NCI-H2171 treated with DMSO at 0.1 percent for 48 hours (cell line): Measurements from ENCODE around the gene EFNA5.

Experiments used
- DNase-seq: peaks from one replicate; lab custom pipeline; 2025; lab: John Stamatoyannopoulos, UW

Gene EFNA5

GRCh38 chr5:107484281-107484680, 186.5 kb downstream of the EFNA5 start:
- DNase-seq = peak; percentile 26

GRCh38 chr5:107483231-107484024, 187.3 kb downstream of the EFNA5 start:
- peak; percentile 82 for DNase-seq

GRCh38 chr5:107478068-107478641, 192.6 kb downstream of the EFNA5 start:
- DNase-seq = no peak

GRCh38 chr5:107477492-107477891, 193.2 kb downstream of the EFNA5 start:
- no peak for DNase-seq

DNA sequence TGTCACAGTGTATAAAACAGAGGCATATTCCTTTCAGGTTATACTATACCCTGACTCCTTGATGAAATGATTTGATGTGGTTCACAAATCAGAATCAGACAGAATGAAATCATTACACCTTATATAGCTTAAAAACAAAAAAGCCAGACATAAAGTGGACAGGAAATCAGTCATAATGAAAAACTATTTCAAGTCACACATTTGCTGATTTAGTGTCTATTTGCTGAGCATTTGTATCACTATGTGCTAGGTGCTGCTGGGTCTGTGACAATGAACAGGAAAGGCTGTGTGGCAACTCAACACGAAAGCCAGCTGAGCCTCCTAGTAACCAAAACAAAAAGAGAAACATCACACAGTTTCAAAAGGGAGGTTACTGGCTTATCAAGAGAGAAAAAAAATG, 194.0 kb downstream of the EFNA5 start:
- DNase-seq = no peak

- no peak for DNase-seq
These were observed 195.8 kb downstream of the EFNA5 start for GRCh38 chr5:107474716-107475489.

DNA sequence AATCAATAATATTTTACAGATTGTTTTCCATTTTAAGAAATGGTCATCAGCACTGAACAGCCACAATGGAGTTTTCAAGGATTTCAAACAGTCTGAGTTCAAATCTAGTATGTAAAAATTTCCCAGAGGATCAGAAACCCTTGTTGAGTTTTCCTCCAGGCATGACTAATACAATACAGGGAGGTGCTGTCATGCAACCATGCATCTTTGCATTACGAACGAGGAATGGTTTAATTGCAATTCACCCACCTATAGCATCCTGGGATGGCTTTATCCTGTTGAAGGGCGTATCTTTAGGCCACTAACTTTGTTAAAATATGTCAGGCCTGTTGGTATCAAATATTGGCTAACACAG, 196.4 kb downstream of the EFNA5 start:
- DNase-seq = no peak

GRCh38 chr5:107472620-107473064, 198.1 kb downstream of the EFNA5 start:
- DNase-seq = peak; percentile 81

DNA sequence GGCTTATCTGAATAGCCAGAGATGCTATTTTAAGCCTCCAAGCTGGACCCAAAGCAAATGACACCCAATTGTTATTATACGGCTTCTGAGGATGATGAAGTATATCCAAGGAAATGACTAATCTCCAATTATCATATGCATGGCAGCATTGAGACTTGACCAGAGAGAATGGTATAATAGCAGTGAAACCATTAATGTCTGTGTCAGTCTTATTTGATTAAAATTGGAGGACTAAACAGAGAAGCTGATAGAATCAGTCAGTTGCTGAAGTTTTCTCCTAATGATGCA, 200.5 kb downstream of the EFNA5 start:
- DNase-seq = no peak

- DNase-seq = peak; percentile 47
These were observed 201.0 kb downstream of the EFNA5 start for GRCh38 chr5:107469485-107470294.

GRCh38 chr5:107469064-107469463, 201.7 kb downstream of the EFNA5 start:
- no peak for DNase-seq

GRCh38 chr5:107468276-107468675, 202.5 kb downstream of the EFNA5 start:
- no peak for DNase-seq

DNA sequence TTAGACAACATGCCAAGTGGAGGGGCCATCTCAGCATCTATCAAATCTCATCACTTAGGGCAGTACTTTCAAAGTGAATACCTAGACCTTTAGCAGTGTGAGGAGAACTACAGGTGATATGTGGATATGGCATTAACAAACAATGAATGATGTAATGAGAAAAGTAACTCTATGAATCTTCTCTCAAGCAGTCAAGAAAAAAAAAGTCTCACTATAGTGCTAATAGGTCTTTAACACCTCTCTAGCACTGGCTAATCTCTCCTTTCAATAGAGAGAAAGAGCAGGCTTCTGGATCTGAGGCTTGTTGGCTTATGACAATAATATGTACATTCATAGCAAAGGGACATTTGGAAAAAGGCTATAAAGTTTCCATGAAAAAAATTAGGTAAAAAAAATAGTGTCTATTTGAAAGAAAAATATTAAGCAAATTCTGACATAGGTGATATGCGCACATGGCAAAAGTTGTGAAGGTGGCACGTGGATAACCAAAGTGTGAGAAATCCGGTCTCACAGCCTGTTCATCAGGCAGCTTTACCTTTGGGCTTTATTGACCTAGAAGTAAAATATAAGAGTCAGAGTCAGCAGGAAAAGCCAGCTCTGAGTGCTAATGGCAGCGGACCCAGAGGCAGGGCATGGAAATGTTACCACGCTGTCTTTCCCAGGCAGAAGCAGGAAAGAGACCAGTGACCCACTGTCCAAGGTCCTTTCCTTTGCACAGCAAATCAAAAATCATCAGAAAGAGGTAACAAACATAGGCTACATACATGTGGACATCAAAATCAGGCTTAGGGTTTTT, 203.4 kb downstream of the EFNA5 start:
- no peak for DNase-seq

DNA sequence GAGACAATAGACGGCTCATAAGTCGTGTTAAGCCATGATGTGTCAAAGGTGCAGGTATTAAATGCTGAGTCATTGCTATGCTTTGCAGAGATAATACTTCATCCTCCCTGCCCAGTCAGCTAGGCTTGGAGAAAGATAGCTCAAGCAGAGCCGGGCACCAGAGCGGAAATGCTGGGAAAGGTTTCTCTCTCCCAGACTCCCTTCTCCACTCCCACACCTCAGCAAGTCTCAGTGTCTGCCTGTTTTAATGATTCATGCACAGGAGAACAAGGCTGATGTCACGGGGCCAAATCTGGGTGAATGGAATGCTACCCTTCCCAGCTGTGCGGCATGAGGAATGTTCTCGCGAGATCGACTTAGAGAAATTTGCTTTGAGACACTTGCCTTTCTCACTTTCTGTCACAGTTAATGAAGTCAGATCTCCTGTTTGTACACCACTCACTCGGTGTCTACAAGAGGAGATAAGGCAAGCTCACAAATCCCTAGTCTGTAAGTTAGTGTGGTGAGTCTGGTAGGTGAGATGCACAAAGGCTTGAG, 204.4 kb downstream of the EFNA5 start:
- no peak for DNase-seq

DNA sequence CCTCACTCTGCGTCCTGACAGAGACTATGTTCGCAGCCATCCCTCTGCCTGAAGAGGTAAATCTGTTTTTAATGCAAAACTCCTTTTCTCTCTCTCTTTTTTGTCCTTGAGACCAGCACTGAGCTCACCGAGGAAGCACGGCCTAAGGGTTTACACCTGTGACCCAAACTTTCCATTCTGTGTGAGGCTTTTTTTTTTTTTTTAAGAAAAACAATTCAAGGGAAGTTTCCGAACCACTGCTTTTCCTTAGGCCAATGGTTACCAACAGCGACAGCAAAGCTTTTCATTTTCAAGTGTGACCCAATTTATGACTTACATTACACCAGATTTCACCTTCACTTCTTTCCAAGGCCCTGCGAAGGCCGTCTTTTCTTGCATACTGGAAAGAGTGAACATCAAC, 205.9 kb downstream of the EFNA5 start:
- DNase-seq = no peak

DNA sequence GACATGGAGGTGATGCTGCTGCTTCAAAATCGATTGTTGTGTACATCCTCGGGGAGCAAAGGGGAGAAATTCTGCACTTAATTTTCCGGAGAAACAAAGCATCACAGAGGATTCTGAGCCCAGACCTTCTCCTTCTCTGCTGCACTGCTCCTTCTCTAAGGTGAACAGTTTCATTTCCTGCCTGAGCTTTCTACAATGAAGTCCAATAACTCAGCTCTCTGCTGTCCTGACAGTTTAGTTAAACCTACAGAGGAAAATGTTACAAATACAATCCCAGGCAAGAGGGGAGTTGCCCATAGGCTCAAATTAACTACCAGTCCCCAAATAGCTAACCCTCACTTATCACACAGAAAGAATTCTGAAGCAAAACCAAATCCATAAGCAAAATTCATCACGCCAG, 206.3 kb downstream of the EFNA5 start:
- DNase-seq = no peak

- DNase-seq = no peak
These were observed 207.0 kb downstream of the EFNA5 start for GRCh38 chr5:107463731-107464130.

GRCh38 chr5:107461770-107462169, 209.0 kb downstream of the EFNA5 start:
- DNase-seq = no peak

GRCh38 chr5:107460789-107461188, 209.9 kb downstream of the EFNA5 start:
- DNase-seq = no peak

- no peak for DNase-seq
These were observed 211.1 kb downstream of the EFNA5 start for GRCh38 chr5:107459605-107460004.

GRCh38 chr5:107458322-107458721, 212.4 kb downstream of the EFNA5 start:
- no peak for DNase-seq
